GM13977 (cell line): Measurements from ENCODE around the gene EXOC8.

Source experiments
- DNase-seq: peaks from one replicate; pipeline ENCODE4 v3.0.0; 2012; ENCODE audit warnings: low spot score
- in situ Hi-C: fragments of 300-500 bp; cut with MboI; formaldehyde crosslinking; loops from one replicate; pipeline ENCODE4 v1.12.0; 2022; ENCODE audit warnings: low sequenced_read_pairs, low pct_unique_long_range_greater_than_20kb, mixed read lengths, inconsistent platforms; ENCODE audit not compliant: unreplicated experiment
- TF ChIP-seq, protein P1 (sequence below): IDR thresholded peaks from 2 replicates; pipeline ENCODE4 v1.5.1; 2012; ENCODE audit warnings: mild to moderate bottlenecking, control low read depth; ENCODE audit not compliant: insufficient read depth; ENCODE audit errors: extremely low read depth, missing control alignments

EXOC8 gene

GRCh38 chr1:231337472-231338269 lies at the start of gene EXOC8:
Gene EXOC8, minus strand, starts transcription at chr1:231337852. Its CDS starts 107 bp downstream, at chr1:231337745.
- TF ChIP-seq, protein P1, sequence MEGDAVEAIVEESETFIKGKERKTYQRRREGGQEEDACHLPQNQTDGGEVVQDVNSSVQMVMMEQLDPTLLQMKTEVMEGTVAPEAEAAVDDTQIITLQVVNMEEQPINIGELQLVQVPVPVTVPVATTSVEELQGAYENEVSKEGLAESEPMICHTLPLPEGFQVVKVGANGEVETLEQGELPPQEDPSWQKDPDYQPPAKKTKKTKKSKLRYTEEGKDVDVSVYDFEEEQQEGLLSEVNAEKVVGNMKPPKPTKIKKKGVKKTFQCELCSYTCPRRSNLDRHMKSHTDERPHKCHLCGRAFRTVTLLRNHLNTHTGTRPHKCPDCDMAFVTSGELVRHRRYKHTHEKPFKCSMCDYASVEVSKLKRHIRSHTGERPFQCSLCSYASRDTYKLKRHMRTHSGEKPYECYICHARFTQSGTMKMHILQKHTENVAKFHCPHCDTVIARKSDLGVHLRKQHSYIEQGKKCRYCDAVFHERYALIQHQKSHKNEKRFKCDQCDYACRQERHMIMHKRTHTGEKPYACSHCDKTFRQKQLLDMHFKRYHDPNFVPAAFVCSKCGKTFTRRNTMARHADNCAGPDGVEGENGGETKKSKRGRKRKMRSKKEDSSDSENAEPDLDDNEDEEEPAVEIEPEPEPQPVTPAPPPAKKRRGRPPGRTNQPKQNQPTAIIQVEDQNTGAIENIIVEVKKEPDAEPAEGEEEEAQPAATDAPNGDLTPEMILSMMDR = no peak
- in situ Hi-C loops = no loop called here
- peak; percentile 97 for DNase-seq

- TF ChIP-seq, protein P1 = no peak
- in situ Hi-C loops = no loop called here
These were observed 48.8 kb upstream of the EXOC8 start for GRCh38 chr1:231386466-231386865.

DNA sequence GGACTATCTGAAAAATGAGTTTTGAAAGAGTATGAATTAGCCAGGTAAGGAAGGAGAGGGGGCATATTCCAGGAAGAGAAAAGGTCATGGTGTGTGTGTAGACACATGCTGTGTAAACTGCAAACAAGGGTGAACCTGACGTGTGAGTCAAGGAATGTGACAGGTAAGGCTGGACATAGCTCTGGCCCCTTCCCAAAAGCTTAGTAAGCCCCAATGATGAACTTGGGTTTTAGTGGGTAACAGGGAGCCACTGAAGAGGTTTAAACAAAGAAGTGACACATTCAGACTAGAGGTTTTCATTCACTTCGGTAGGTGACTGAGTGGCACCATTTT lies 47.7 kb upstream of the EXOC8 start:
- no peak for DNase-seq
- in situ Hi-C loops = no loop called here
- TF ChIP-seq, protein P1 = no peak

More at GRCh38 chr1:231386466-231386865, 48.8 kb upstream of the EXOC8 start:
- DNase-seq = no peak

GRCh38 chr1:231384696-231385415 lies 47.2 kb upstream of the EXOC8 start:
- no peak for DNase-seq
- in situ Hi-C loops = no loop called here
- TF ChIP-seq, protein P1 = no peak

DNA sequence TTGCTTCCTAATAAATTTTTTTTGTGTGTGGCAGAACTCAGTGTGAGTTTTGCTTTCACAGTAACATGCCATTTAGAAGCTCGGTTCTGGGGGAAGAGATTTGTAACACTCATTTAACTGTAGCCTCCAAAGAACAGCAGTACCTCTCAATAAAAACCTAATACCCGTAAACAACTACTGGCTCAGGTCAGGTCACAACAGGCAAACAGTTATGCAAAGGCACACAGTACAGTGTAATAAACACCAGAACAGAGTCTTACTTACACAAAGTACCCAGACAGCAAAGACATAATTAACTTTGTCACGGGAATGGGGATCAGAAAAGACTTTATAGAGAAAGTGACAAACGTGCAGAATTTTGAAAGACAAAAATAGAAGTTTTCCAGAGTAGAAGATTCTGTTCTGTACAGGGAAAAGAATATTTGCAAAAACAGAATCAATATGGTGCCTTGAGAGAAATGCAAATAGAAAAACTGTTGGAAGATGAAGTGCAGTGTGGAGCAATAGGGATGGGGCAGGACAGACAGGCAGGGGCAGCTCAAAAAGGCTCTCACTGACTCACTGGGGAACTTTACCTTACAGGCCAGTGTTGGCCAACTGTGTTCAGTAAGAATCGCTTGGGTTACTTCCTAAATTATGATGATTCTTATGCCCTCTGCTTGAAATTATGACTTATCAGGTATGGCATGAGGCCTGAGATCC lies 45.7 kb upstream of the EXOC8 start:
- no peak for DNase-seq
- in situ Hi-C loops = no loop called here
- TF ChIP-seq, protein P1 = no peak

DNA sequence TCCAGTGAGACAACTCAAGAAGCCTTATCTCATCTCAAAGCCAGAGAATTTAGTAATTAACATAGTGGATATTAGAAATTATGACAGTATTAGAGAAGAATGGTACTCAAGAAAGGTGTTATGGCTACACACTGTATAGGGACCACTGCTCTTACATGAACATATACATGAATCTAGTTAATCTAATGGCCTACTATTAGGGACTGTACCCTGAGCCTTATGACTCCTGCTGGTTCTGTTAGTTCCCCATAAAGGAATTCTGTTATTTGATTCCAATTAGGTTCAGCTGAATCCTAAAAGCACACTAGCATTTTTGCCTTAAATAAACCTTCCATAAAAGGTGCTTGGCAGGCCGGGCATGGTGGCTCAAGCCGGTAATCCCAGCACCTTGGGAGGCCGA lies 44.8 kb upstream of the EXOC8 start:
- DNase-seq = no peak
- TF ChIP-seq, protein P1 = no peak
- in situ Hi-C loops = no loop called here
